CD4-positive, alpha-beta T cell treated with Interleukin-15 for 4 hours (primary cell): ENCODE results near the gene CABP4.
"Not testable (repeated sequence)": the region's sequence is repeated elsewhere in the genome, so short reads cannot be mapped to it uniquely, and the experiment has no call there.

Experiments
- DNase-seq: peaks from one replicate; pipeline ENCODE4 v3.0.0-alpha.2; 2020; ENCODE audit warnings: low spot score

Gene CABP4

GRCh38 chr11:67453816-67454732, 1.1 kb upstream of the CABP4 start:
- DNase-seq: no peak

GRCh38 chr11:67456068-67456705, 1.0 kb downstream of the CABP4 start:
- no peak for DNase-seq

GRCh38 chr11:67457453-67457852, 2.3 kb downstream of the CABP4 start:
- DNase-seq: no peak

- no peak for DNase-seq
Measured at GRCh38 chr11:67458266-67458665, 3.1 kb downstream of the CABP4 start.

- DNase-seq: no peak
Measured at GRCh38 chr11:67463186-67463585, 8.0 kb downstream of the CABP4 start.

GRCh38 chr11:67463680-67464410, 8.7 kb downstream of the CABP4 start:
- no peak for DNase-seq

GRCh38 chr11:67464411-67465188, 9.4 kb downstream of the CABP4 start:
- DNase-seq: peak; percentile 94

- no peak for DNase-seq
Measured at GRCh38 chr11:67465189-67465510, 10.0 kb downstream of the CABP4 start.

- not testable (repeated sequence) for DNase-seq
Measured at GRCh38 chr11:67465530-67465929, 10.4 kb downstream of the CABP4 start.

- no peak for DNase-seq
Measured at GRCh38 chr11:67466367-67466766, 11.2 kb downstream of the CABP4 start.

- no peak for DNase-seq
Measured at GRCh38 chr11:67466962-67467771, 12.0 kb downstream of the CABP4 start.

- DNase-seq: no peak
Measured at GRCh38 chr11:67468056-67468455, 12.9 kb downstream of the CABP4 start.

- no peak for DNase-seq
Measured at GRCh38 chr11:67468456-67468758, 13.3 kb downstream of the CABP4 start.

GRCh38 chr11:67468759-67469507, 13.8 kb downstream of the CABP4 start, which contains the start of gene TMEM134:
TMEM134 (minus strand) TSS chr11:67469251; CDS start chr11:67469192, 59 bp downstream.
- DNase-seq: peak; percentile 93

GRCh38 chr11:67469508-67469811, 14.3 kb downstream of the CABP4 start:
- no peak for DNase-seq

GRCh38 chr11:67470337-67471002, 15.3 kb downstream of the CABP4 start:
- DNase-seq: no peak

- no peak for DNase-seq
Measured at GRCh38 chr11:67472882-67473281, 17.7 kb downstream of the CABP4 start.

GRCh38 chr11:67476692-67477091, 21.5 kb downstream of the CABP4 start:
- DNase-seq: not testable (repeated sequence)

GRCh38 chr11:67477344-67478050, 22.3 kb downstream of the CABP4 start:
- not testable (repeated sequence) for DNase-seq
